Measurements from ENCODE around the gene FOXD4L1.
"Not testable (repeated sequence)": the region's sequence is repeated elsewhere in the genome, so short reads cannot be mapped to it uniquely, and the experiment has no call there.

- not testable (repeated sequence) for TF ChIP-seq CTCF, POLR2A, EP300 (IDR thresholded peaks at IDR 0.05)
Measured at GRCh38 chr2:113542529-113542928, 44.1 kb downstream of the FOXD4L1 start.
